Effector memory CD4-positive, alpha-beta T cell (primary cell): Measurements from ENCODE around the gene MAU2.
"Not testable (repeated sequence)": the region's sequence is repeated elsewhere in the genome, so short reads cannot be mapped to it uniquely, and the experiment has no call there.

Experiments used
- DNase-seq, 3 donors: peaks; one replicate each; pipeline ENCODE4 v3.0.0-alpha.2; 2020
- H3K27ac ChIP-seq: 2 replicates; pipeline ENCODE4 v1.7.0; 2013; ENCODE audit warnings: mild to moderate bottlenecking, low read length, moderate library complexity; ENCODE audit not compliant: insufficient read depth, poor library complexity, severe bottlenecking
- H3K27me3 ChIP-seq: replicated peaks from 2 replicates; pipeline ENCODE4 v1.7.0; 2013; ENCODE audit warnings: mild to moderate bottlenecking, low read length; ENCODE audit not compliant: insufficient read depth, control insufficient read depth, poor library complexity, severe bottlenecking
- H3K36me3 ChIP-seq: 2 replicates; pipeline ENCODE4 v1.7.0; 2013; ENCODE audit warnings: mild to moderate bottlenecking, low read length, moderate library complexity; ENCODE audit not compliant: control insufficient read depth, insufficient read depth
- H3K4me1 ChIP-seq: 2 replicates; pipeline ENCODE4 v1.7.0; 2013; ENCODE audit warnings: low read length, mild to moderate bottlenecking; ENCODE audit not compliant: control insufficient read depth, insufficient read depth, poor library complexity, severe bottlenecking
- H3K4me3 ChIP-seq: 2 replicates; pipeline ENCODE4 v1.7.0; 2013; ENCODE audit warnings: low read length, low read depth, mild to moderate bottlenecking; ENCODE audit not compliant: insufficient read depth, poor library complexity, severe bottlenecking
- H3K9me3 ChIP-seq: 2 replicates; pipeline ENCODE4 v1.7.0; 2013; ENCODE audit warnings: mild to moderate bottlenecking, low read length, moderate library complexity; ENCODE audit not compliant: control insufficient read depth

MAU2 gene

DNA sequence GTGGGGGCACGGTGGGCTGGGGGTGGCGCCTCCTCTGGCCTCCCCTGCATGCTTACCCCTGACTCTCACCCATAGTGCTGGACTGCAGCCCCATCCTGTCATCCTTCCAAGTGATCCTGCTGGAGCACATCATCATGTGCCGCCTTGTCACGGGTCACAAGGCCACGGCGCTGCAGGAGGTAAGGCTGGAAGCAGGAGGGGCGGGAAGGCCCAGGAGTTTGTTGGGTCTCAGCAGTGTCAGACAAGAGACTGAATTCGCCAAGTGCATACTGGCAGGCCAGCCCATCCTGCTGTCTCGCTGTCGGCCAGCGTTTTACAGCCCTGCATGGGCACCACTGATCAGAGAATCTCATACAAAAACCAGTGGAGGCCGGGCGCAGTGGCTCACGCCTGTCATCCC lies 23.1 kb downstream of the MAU2 start:
- Histone ChIP-seq H3K4me1 (no peaks in the 10 kb centered on the region), H3K9me3 (no peaks in the 10 kb centered on the region), H3K27ac (no peak overlapping the region), H3K36me3 (peaks cover 81% of the 10 kb centered on the region), H3K27me3 (no peaks in the 10 kb centered on the region), H3K4me3 (no peak overlapping the region)
- DNase-seq = no peak

DNA sequence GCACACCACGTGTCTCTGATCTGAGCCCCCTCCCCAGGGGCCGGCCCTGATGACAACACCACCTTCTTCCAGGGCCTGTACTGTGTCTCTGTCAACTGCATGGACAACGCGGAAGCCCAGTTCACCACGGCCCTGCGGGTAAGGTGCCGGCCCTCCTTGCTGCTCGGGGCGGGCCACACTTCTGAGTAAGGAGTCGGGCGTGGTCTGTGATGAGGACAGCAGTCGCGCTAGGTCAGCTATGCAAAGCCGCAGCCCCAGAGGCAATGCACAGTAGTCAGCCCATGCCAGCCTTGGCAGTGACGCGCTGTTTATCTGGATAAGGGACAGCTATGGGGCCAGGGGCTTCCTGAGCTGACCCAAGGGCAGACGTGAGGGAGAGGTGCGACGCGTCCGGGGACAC lies 24.6 kb downstream of the MAU2 start:
- H3K4me1 ChIP-seq = no peaks in the 10 kb centered on the region
- H3K9me3 ChIP-seq = no peaks in the 10 kb centered on the region
- no peak overlapping the region for H3K4me3 ChIP-seq
- H3K27ac ChIP-seq = no peak overlapping the region
- H3K36me3 ChIP-seq = peaks cover 88% of the 10 kb centered on the region
- DNase-seq = no peak
- H3K27me3 ChIP-seq = no peaks in the 10 kb centered on the region

- H3K4me3 ChIP-seq = no peak overlapping the region
- H3K4me1 ChIP-seq = no peaks in the 10 kb centered on the region
- no peaks in the 10 kb centered on the region for H3K9me3 ChIP-seq
- DNase-seq = no peak
- no peaks in the 10 kb centered on the region for H3K27me3 ChIP-seq
- H3K27ac ChIP-seq = no peak overlapping the region
- peaks cover 84% of the 10 kb centered on the region for H3K36me3 ChIP-seq
Measured at GRCh38 chr19:19345970-19346369, 25.3 kb downstream of the MAU2 start.

GRCh38 chr19:19347401-19348110 lies 26.9 kb downstream of the MAU2 start:
- H3K4me1 ChIP-seq = no peaks in the 10 kb centered on the region
- no peak for DNase-seq
- H3K27me3 ChIP-seq = no peaks in the 10 kb centered on the region
- H3K4me3 ChIP-seq = no peak overlapping the region
- peaks cover 75% of the 10 kb centered on the region for H3K36me3 ChIP-seq
- H3K27ac ChIP-seq = no peak overlapping the region
- no peaks in the 10 kb centered on the region for H3K9me3 ChIP-seq

DNA sequence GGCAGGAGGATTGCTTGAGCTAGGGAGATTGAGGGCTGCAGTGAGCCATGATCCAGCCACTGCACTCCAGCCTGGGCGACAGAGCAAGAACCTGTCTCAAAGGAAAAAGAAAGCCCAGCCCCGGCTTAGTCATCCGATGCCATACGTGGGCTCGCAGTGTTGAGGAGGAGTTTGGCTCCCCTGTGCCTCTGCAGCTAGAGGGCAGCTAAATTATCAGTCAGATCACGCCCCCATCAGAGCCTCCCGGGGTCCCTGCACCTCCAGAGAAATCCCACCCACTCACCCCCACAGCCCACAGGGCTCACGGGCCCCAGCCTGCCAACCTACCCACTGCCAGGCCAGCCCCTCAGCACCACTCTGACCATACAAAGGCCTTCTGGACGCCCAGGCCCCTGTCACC lies 27.6 kb downstream of the MAU2 start:
- H3K36me3 ChIP-seq = peaks cover 76% of the 10 kb centered on the region
- no peaks in the 10 kb centered on the region for H3K27me3 ChIP-seq
- DNase-seq = no peak
- no peaks in the 10 kb centered on the region for H3K9me3 ChIP-seq
- H3K4me1 ChIP-seq = no peaks in the 10 kb centered on the region
- H3K4me3 ChIP-seq = no peak overlapping the region
- H3K27ac ChIP-seq = no peak overlapping the region

GRCh38 chr19:19349365-19349764 lies 28.7 kb downstream of the MAU2 start:
- no peaks in the 10 kb centered on the region for H3K27me3 ChIP-seq
- H3K36me3 ChIP-seq = peaks cover 79% of the 10 kb centered on the region
- H3K4me3 ChIP-seq = no peak overlapping the region
- DNase-seq = no peak
- H3K27ac ChIP-seq = no peak overlapping the region
- no peaks in the 10 kb centered on the region for H3K4me1 ChIP-seq
- H3K9me3 ChIP-seq = no peaks in the 10 kb centered on the region

GRCh38 chr19:19350756-19351155 lies 30.1 kb downstream of the MAU2 start:
- not testable (repeated sequence) for H3K27ac ChIP-seq, DNase-seq, H3K4me3 ChIP-seq, H3K4me1 ChIP-seq, H3K27me3 ChIP-seq, H3K9me3 ChIP-seq
- peaks cover 79% of the 10 kb centered on the region for H3K36me3 ChIP-seq

DNA sequence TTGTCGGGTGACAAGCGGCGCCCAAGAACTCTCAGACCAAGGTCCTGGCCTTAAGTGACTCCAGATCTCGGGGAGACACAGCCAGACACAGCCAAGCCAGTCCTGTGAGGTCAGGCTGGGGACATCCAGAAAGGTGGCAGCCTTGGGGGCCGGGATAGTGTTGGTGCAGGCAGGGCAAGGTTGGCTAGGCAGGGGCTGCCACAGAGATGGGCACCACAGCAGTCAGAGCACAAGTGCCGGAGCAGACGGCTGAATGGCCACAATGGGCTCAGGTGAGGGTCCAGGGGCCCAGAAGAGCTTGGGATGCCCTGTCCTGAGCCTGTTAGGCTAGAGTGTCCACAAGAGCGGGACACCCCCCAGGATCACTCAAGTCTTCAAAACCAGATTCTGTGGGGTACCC lies 32.2 kb downstream of the MAU2 start:
- H3K27me3 ChIP-seq = no peaks in the 10 kb centered on the region
- H3K27ac ChIP-seq = no peak overlapping the region
- H3K4me3 ChIP-seq = no peak overlapping the region
- DNase-seq = no peak
- H3K9me3 ChIP-seq = no peaks in the 10 kb centered on the region
- no peaks in the 10 kb centered on the region for H3K4me1 ChIP-seq
- peaks cover 73% of the 10 kb centered on the region for H3K36me3 ChIP-seq

DNA sequence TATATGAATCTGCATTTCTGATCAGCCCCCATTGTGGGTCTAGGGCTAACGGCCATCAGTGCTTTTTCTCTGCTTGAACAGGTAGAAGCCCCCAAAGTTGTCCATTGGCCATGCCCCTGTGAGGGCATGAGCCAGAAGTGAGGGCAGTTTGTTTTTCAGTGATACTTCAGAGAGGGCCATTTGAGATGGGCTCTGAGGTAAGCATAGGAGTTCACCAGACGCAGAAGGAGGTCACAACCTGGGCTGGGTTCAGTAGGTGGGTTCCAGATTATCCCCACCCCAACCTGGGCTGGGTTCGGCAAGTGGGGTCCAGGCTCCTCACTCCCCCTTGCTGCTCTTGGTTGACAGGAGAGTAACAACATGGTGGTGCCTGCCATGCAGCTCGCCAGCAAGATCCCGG lies 33.4 kb downstream of the MAU2 start:
- Histone ChIP-seq H3K4me3 (no peak overlapping the region), H3K4me1 (peaks cover 9% of the 10 kb centered on the region), H3K36me3 (peaks cover 61% of the 10 kb centered on the region), H3K9me3 (no peaks in the 10 kb centered on the region), H3K27ac (no peak overlapping the region), H3K27me3 (no peaks in the 10 kb centered on the region)
- DNase-seq = no peak

DNA sequence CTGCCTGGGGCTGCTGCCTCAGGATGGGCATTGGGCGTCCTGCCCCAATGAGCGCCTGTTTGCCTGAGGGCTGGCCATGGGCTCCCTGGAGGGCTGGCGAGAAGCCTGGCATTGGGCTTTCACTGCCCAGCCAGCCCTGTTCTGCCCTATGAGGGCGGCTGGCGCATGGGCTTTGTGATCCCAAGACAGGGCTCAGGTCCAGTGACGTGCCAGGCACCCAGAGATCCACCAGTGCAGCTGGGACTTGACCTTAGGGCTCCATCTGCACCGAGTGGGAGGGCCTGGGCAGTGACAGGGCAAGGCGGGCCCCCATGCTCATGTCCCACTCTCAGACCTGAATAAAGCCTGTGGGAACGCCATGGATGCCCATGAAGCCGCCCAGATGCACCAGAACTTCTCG lies 34.3 kb downstream of the MAU2 start:
- Histone ChIP-seq H3K27me3 (no peaks in the 10 kb centered on the region), H3K36me3 (peaks cover 54% of the 10 kb centered on the region), H3K9me3 (no peaks in the 10 kb centered on the region), H3K4me1 (peaks cover 9% of the 10 kb centered on the region), H3K27ac (no peak overlapping the region), H3K4me3 (no peak overlapping the region)
- DNase-seq = no peak
